G401.6 (cell line): ENCODE measurements around the gene R3HCC1L.

Experiments
- FAIRE-seq: peaks from 2 replicates; lab custom pipeline; 2012; peaks lifted over from hg19 to GRCh38; lab: Jason Lieb, UNC

Gene R3HCC1L

GRCh38 chr10:98235846-98236245 lies 101.4 kb downstream of the R3HCC1L start:
- FAIRE-seq: no peak

GRCh38 chr10:98236862-98237261 lies 102.4 kb downstream of the R3HCC1L start:
- no peak for FAIRE-seq

DNA sequence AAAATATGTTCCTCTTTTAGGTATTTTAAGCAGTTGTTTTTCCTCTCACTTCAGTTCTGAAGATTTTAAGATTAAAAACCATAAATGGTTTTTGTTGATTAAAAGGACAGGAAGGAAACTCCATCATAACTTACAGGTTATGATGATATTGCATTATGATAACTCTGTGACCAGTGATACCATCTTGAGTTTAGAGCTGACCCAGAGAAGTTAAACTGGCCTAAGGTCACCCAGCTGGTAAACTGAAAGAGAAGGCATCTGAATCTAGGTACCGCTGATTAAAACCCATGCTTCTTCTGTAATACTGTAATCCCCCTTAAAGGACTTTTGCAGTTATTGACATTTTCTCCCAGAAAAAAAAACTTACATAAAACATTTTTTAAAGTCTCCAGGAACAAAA lies 103.9 kb downstream of the R3HCC1L start:
- no peak for FAIRE-seq

- no peak for FAIRE-seq
These were observed 106.1 kb downstream of the R3HCC1L start for GRCh38 chr10:98240524-98240923.

GRCh38 chr10:98242823-98243222 lies 108.4 kb downstream of the R3HCC1L start:
- no peak for FAIRE-seq

DNA sequence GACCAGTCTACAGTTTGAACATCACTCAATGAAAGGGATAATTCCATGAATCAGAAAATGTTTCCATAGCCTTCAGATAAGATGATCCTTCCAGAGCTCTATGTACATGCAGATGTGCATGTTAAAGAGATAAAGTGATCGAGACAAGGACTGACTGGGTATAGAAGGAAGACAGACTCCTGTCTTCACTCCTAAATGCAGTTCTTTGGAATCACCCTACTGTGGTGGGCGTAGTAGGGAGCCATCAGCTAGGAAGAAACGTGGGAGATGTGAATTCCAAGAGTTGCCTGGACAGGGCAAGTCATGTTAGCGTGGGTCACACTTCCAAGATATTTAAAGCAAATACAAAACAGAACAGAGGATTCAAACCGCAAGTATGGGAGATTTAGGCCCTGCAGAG lies 109.7 kb downstream of the R3HCC1L start:
- FAIRE-seq: no peak

DNA sequence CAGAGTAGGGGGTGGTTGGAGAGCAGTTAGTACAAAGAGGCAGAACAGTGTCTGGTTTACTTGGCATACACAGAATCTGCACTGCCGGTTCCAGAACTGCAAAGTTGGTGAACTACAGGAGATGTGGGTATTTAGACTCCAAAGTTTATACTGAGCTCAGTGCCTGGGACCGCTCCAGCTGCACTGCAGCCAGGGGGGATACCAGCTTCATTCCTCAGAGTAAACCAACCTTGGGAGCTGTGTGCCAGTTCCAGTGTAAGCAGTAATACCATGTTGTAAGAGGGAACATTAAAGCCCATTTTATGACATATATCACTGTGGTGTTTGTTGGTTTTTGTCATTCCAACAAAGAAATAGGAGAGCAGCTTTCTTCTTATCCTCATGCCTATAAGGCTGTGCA lies 110.1 kb downstream of the R3HCC1L start:
- FAIRE-seq: no peak

DNA sequence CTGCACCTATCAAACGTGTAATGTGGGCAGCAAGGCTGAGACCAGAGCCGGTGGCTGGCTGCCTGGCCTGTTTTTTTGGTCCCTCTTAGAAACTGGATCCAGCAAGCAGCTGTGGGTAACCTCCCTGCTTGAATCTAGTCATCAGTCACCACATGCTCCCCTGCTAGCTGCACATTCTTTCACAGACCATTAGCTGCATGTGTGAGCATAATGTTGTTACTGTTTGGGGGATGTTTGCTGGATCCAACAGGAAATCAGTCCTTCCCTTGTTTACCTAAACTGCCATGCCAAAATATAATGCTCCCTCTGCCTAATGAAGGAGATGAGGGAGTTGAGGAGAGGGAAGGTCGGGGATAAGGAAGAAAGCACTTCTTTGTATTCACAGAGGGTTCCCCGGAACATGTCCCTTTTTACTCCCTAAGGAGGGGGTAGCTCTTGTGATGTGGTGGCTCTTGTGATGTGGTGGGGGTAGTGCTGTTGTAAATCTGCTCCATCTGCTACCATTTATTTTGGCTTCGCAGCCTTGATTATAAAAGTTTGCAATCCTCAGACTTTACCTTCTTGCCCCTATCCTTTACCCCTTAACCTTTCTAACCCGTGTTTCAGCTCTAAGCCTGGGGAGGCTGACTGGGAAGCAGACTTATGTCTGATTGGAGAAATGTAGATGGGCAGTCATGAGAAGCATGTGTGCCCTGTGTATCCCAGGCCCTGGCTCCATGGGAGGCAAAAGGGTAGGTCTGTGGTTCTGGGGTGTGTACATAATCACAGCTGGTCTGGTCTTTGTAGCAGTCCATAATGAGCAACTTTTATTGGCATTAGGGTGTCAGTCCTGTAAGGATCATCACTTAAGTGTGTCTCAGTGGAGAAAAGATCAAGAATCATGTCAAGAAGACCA lies 112.7 kb downstream of the R3HCC1L start:
- FAIRE-seq: no peak

DNA sequence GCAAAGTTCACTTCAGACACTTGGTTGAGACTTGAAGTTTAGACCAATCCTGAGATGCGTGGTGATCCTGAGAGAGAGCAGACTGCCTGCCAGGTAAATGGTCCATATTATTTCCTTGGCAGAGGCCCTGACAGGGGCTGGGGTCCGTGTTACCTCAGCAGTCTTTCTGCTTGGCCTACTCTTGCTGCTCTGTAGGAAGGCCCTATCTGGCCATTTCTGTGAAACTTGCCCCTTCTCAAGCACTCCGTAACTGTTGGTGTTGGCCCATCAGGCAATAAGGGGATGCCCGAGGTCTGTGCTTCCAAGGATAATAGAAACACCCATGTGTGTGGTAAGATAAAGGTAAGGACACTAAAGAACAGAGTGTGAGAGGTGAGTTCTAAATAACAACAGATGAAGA lies 113.6 kb downstream of the R3HCC1L start:
- FAIRE-seq: no peak

- FAIRE-seq: no peak
These were observed 114.7 kb downstream of the R3HCC1L start for GRCh38 chr10:98249134-98249533.

GRCh38 chr10:98251399-98251798 lies 116.9 kb downstream of the R3HCC1L start:
- no peak for FAIRE-seq

DNA sequence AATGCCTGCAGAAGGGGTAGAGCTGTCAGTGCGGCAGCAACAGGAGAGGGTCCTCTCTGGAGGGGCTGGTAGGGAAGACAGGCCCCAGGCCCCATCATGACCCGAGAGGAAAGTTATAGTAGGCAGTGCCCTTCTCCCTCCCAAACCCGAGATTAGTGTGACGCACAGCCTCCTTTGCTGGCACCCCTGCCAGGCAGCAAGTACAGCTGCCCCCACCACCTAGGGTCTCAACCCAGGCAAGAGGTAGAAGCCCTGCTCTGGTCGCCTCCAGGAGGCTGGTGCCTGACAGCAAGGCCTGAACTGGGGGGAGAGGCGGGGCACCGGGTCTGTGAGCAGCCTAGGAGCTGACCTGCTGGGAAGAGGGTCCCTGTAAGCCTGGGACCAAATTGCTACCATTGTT lies 118.0 kb downstream of the R3HCC1L start:
- no peak for FAIRE-seq

DNA sequence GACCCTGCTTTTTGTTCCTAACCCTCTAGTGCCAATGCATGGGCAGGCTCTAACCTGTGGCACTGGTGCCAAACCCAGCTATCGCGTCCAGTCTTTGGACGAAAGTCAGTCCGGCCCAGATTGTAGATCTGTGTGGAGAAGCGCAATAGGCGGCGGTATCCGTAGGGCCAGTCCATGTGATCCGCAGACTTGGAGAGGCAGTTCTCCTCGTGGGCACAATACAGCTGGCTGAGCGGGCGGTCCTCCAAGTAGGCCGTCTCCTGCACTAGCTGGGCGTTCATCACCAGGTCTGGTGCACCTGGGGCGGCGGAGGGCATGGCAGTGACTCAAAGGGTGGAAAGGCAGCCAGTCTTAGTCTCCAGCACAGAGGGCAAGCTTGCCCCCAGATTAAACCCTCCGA lies 119.0 kb downstream of the R3HCC1L start:
- FAIRE-seq: no peak

GRCh38 chr10:98254234-98254974 lies 119.9 kb downstream of the R3HCC1L start:
- no peak for FAIRE-seq

DNA sequence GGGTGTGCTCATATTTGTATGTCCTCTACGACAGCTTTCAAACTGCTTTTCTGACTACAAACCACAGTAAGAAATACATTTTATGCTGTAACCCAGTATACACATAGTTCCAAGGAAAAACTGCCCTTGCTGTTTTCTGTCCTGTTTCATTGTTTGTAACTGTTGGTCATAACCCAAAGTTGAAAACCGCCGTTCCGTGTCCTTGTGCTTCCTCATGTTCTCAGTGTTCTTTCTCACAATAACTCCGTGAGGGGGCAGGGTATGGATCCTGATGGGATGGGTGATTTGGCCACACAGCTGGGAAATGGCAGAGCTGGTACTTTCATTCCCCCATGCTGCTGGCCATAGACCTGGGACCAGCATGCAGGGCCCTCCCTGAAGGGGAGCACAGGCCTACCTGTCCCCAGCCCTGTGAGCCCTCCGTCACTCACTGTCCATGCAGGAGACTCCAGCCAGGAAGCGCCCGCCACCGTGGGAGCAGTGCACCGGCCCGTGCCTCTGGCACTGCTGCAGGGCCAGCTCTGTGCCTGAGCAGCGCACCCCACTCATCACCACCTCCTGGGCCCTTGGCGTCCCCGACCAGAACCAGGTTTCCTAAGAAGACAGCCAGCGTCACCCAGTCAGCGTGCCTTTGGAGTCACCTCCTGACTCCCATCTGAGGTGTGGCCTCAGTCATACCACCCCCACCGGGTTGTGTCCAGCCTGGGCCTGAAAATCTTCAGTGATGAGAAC lies 120.9 kb downstream of the R3HCC1L start:
- no peak for FAIRE-seq

DNA sequence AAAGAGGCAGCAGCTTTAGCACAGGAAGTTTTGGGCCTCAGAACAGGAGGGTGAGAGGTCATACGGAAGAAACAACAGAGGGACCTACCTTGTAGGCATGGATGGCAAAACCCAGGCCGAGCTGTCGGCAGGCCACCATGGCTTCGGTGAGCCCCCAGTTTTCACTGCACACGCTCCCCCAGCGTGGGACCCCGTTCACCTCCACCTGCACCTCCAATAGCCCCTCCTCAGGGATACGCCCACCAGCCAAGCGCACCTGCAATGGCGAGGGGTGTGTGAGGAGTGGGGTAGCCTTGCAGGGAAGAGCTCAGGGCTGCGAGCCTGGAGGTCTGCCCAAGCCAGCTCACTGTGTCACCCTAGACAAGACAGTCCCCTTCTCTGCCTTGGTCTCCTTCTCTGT lies 122.2 kb downstream of the R3HCC1L start:
- FAIRE-seq: no peak

DNA sequence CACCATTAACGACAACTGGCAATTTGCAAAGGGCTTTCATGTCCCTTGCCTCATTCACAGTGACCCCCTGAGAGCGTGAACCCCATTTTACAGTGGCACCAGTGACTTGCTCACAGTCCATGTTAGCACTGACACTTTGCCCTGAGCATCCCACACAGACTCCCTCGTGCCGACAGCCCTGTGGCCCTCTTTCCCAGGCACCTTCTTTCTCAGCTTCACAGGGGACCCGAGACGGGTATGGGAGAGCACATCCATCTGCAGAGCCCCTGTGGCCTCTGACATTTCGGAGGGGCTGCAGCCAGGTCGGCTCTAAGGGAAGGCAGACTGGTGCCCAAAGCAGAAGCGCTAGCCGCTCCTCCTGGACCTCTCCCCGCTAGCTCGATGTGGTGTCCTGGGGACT lies 122.7 kb downstream of the R3HCC1L start:
- FAIRE-seq: no peak

- no peak for FAIRE-seq
These were observed 123.5 kb downstream of the R3HCC1L start for GRCh38 chr10:98257961-98258360.

- FAIRE-seq: no peak
These were observed 124.4 kb downstream of the R3HCC1L start for GRCh38 chr10:98258683-98259454.

DNA sequence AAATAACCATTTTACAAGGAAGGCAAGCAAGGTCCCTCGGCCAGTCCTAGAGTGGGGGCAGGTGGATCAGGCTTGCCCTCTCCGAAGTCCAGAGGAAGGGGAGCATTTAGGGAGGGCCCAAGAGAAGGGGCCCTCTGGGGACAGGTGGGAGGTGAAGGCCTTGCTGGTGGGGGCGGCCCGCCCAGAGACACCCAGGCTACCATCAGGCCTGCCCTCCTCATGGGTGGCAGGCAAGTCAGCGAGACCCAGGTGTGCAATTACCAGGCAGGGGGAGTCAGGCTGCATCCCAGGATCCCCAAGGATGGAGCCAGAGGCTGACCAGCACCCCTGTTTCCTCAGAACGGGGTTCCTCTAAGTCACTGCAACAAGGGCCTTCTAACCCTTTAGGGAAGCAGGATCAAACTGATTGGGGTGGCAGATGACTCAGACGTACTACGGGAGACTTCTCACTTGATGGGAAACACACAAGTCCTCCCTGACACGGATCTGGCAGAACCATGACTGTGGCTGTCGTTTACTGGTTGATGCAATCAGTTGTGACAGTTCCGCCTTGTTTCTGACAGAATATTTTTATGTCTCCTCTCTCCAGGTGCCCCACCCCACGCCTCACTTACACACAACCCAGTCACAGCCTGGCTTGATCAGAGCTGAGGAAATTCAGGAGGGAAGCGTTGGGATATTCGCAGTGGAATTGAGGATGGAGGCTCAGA lies 125.3 kb downstream of the R3HCC1L start:
- FAIRE-seq: no peak

- FAIRE-seq: no peak
These were observed 125.9 kb downstream of the R3HCC1L start for GRCh38 chr10:98260350-98260749.

DNA sequence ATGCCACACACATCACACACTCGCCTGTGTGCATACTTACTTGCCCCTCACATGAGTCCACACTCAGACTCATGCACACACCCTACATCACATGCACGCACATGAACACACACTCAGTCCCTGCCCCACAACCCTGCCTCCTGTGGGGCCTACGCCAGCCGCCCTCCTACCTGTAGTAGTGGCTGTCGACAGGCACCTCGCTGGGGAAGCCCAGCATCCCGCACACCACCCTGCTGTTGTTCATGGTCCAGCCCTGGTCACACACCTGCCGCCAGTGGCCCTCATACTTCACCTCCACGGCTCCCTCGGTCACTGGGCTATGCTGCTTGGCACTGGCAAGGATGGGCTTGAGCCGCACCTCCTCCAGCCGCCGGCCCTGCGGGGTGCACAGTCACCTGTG lies 126.3 kb downstream of the R3HCC1L start:
- no peak for FAIRE-seq
